HG02571 (cell line): ENCODE data around the gene LARP1.
"Not testable (repeated sequence)": the region's sequence is repeated elsewhere in the genome, so short reads cannot be mapped to it uniquely, and the experiment has no call there.

Experiments
- ATAC-seq: cut with Tn5 transposase; IDR thresholded peaks from one replicate; pipeline ENCODE4 v1.9.1; 2021; ENCODE audit warnings: mild to moderate bottlenecking, moderate library complexity; ENCODE audit not compliant: unreplicated experiment

The LARP1 gene

GRCh38 chr5:154734370-154735248 is 20.6 kb upstream of the LARP1 start:
- no peak for ATAC-seq

- not testable (repeated sequence) for ATAC-seq
Observed at GRCh38 chr5:154735362-154735761, 19.8 kb upstream of the LARP1 start.

- not testable (repeated sequence) for ATAC-seq
Observed at GRCh38 chr5:154736372-154736771, 18.8 kb upstream of the LARP1 start.

- no peak for ATAC-seq
Observed at GRCh38 chr5:154737667-154738320, 17.4 kb upstream of the LARP1 start.

- no peak for ATAC-seq
Observed at GRCh38 chr5:154740483-154740882, 14.7 kb upstream of the LARP1 start.

- ATAC-seq, result no peak
Observed at GRCh38 chr5:154740957-154741356, 14.2 kb upstream of the LARP1 start.

GRCh38 chr5:154741415-154741814 is 13.8 kb upstream of the LARP1 start:
- no peak for ATAC-seq

- no peak for ATAC-seq
Observed at GRCh38 chr5:154743812-154744211, 11.4 kb upstream of the LARP1 start.

- no peak for ATAC-seq
Observed at GRCh38 chr5:154745349-154745748, 9.8 kb upstream of the LARP1 start.

- no peak for ATAC-seq
Observed at GRCh38 chr5:154749491-154749890, 5.7 kb upstream of the LARP1 start.

GRCh38 chr5:154750641-154751040 is 4.5 kb upstream of the LARP1 start:
- ATAC-seq, result not testable (repeated sequence)

- ATAC-seq, result no peak
Observed at GRCh38 chr5:154751854-154752253, 3.3 kb upstream of the LARP1 start.

GRCh38 chr5:154753792-154754191 is 1.4 kb upstream of the LARP1 start:
- ATAC-seq, result no peak

GRCh38 chr5:154754460-154755360 is 467 bp upstream of the LARP1 start:
- peak; percentile 87 for ATAC-seq

GRCh38 chr5:154756009-154756867 is 1.1 kb downstream of the LARP1 start:
- ATAC-seq, result no peak

- ATAC-seq, result no peak
Observed at GRCh38 chr5:154756868-154757813, 2.0 kb downstream of the LARP1 start.

GRCh38 chr5:154757814-154758406 is 2.7 kb downstream of the LARP1 start:
- ATAC-seq, result no peak

GRCh38 chr5:154758493-154758892 is 3.3 kb downstream of the LARP1 start:
- ATAC-seq, result no peak

- no peak for ATAC-seq
Observed at GRCh38 chr5:154758977-154759376, 3.8 kb downstream of the LARP1 start.
